Activated naive CD8-positive, alpha-beta T cell treated with anti-CD3 and anti-CD28 coated beads, Interleukin-2, amount 10 ng/mL, durations not matched to agents 7 days and 5 days (primary cell): ENCODE measurements around the gene BPIFB3. TPM values are rescaled to one million over a fixed set of nuclear protein-coding genes. Genes with fewer than 3 reads are reported as not detected.

Source experiments
- ATAC-seq: fragments of 150-1000 bp; cut with Tn5 transposase; one replicate; pipeline ENCODE4 v1.10.0; 2021; ENCODE audit warnings: low read depth, moderate library complexity
- POLR2A ChIA-PET: fragments of 350-600 bp; sonication (Branson Sonifier 250); formaldehyde crosslinking; loops from one replicate; lab custom pipeline; 2021; ENCODE audit warnings: antibody characterized with exemption; lab: Charles Lee
- DNase-seq: peaks from one replicate; pipeline ENCODE4 v3.0.0; 2021
- H3K27ac Mint-ChIP-seq: one replicate; pipeline ENCODE4 v1.8.0; 2022; ENCODE audit warnings: mild to moderate bottlenecking, mixed read lengths
- H3K27me3 Mint-ChIP-seq: one replicate; pipeline ENCODE4 v1.8.0; 2022; ENCODE audit warnings: mild to moderate bottlenecking, moderate library complexity, mixed read lengths
- H3K36me3 Mint-ChIP-seq: one replicate; pipeline ENCODE4 v1.8.0; 2021; ENCODE audit warnings: mild to moderate bottlenecking, mixed read lengths
- H3K4me1 Mint-ChIP-seq: one replicate; pipeline ENCODE4 v1.8.0; 2021; ENCODE audit warnings: mixed read lengths
- H3K4me3 Mint-ChIP-seq: one replicate; pipeline ENCODE4 v1.8.0; 2022; ENCODE audit warnings: mild to moderate bottlenecking, moderate library complexity, mixed read lengths
- H3K9me3 Mint-ChIP-seq: one replicate; pipeline ENCODE4 v1.8.0; 2021; ENCODE audit warnings: mixed read lengths
- total RNA-seq, 2 experiments: library from RNA; stranded (reverse); gene quantifications; one replicate each; pipeline ENCODE4 v1.2.3, GENCODE V29; 2021

The BPIFB3 gene
- total RNA-seq = not detected

- POLR2A ChIA-PET = no interaction called here
- H3K27ac Mint-ChIP-seq = no peak within 1 kb of the TSS
- H3K36me3 Mint-ChIP-seq = no peaks in the 10 kb centered on the region
- H3K4me1 Mint-ChIP-seq = no peaks in the 10 kb centered on the region
- H3K9me3 Mint-ChIP-seq = no peaks in the 10 kb centered on the region
- DNase-seq = no peak
- no peak within 1 kb of the TSS for H3K4me3 Mint-ChIP-seq
- no peaks in the 10 kb centered on the region for H3K27me3 Mint-ChIP-seq
- ATAC-seq = no peak
Measured at GRCh38 chr20:33053291-33054106, at the start of gene BPIFB3. Gene BPIFB3 (plus strand): TSS chr20:33053903. CDS start chr20:33055436, 1,533 bp downstream.

GRCh38 chr20:33004141-33004751 is 49.5 kb upstream of the BPIFB3 start, which contains the start of gene SUN5:
Gene SUN5 (minus strand): TSS chr20:33004433. CDS start chr20:33004340, 93 bp downstream.
- POLR2A ChIA-PET = interaction anchor here (1.4 to 1.7 kb wide), 2 partner anchors 33 to 37 kb away, joined by 5 read pairs; no protein-coding TSS in a partner anchor

GRCh38 chr20:33005132-33005566 is 48.6 kb upstream of the BPIFB3 start:
- ATAC-seq (no peak), DNase-seq (no peak)
- Mint-ChIP-seq H3K4me1 (peaks cover 8% of the 10 kb centered on the region), H3K9me3 (peaks cover 3% of the 10 kb centered on the region), H3K27ac (peak overlapping the region; percentile 54), H3K36me3 (peaks cover 4% of the 10 kb centered on the region), H3K27me3 (no peaks in the 10 kb centered on the region), H3K4me3 (no peak overlapping the region)
- POLR2A ChIA-PET = interaction anchor here (1.4 to 1.7 kb wide), 2 partner anchors 34 to 38 kb away, joined by 5 read pairs; no protein-coding TSS in a partner anchor

More at GRCh38 chr20:33004141-33004751, 49.5 kb upstream of the BPIFB3 start, which contains the start of gene SUN5:
- DNase-seq = no peak
- peaks cover 8% of the 10 kb centered on the region for H3K4me1 Mint-ChIP-seq
- peak within 1 kb of the TSS; percentile 54 for H3K27ac Mint-ChIP-seq
- no peak for ATAC-seq
- H3K9me3 Mint-ChIP-seq = peaks cover 3% of the 10 kb centered on the region
- H3K27me3 Mint-ChIP-seq = no peaks in the 10 kb centered on the region
- peaks cover 4% of the 10 kb centered on the region for H3K36me3 Mint-ChIP-seq
- H3K4me3 Mint-ChIP-seq = no peak within 1 kb of the TSS

GRCh38 chr20:33005908-33006775 is 47.6 kb upstream of the BPIFB3 start:
- peaks cover 4% of the 10 kb centered on the region for H3K36me3 Mint-ChIP-seq
- ATAC-seq (no peak), DNase-seq (no peak)
- no peak overlapping the region for H3K27ac Mint-ChIP-seq
- no peak overlapping the region for H3K4me3 Mint-ChIP-seq
- POLR2A ChIA-PET = interaction anchor here (1.7 kb wide), 1 partner anchor 35 kb away, joined by 5 read pairs; no protein-coding TSS in a partner anchor
- H3K27me3 Mint-ChIP-seq = no peaks in the 10 kb centered on the region
- peaks cover 3% of the 10 kb centered on the region for H3K9me3 Mint-ChIP-seq
- peaks cover 8% of the 10 kb centered on the region for H3K4me1 Mint-ChIP-seq

GRCh38 chr20:33006776-33007375 is 46.8 kb upstream of the BPIFB3 start:
- Mint-ChIP-seq H3K27me3 (no peaks in the 10 kb centered on the region), H3K4me3 (no peak overlapping the region), H3K27ac (no peak overlapping the region), H3K36me3 (peaks cover 4% of the 10 kb centered on the region), H3K4me1 (peaks cover 8% of the 10 kb centered on the region), H3K9me3 (peaks cover 3% of the 10 kb centered on the region)
- POLR2A ChIA-PET = no interaction called here
- DNase-seq (no peak), ATAC-seq (no peak)

- H3K36me3 Mint-ChIP-seq = peaks cover 4% of the 10 kb centered on the region
- H3K9me3 Mint-ChIP-seq = peaks cover 3% of the 10 kb centered on the region
- no peak within 1 kb of the TSS for H3K4me3 Mint-ChIP-seq
- no peaks in the 10 kb centered on the region for H3K27me3 Mint-ChIP-seq
- no peak for ATAC-seq
- no peak for DNase-seq
- H3K27ac Mint-ChIP-seq = no peak within 1 kb of the TSS
- peaks cover 5% of the 10 kb centered on the region for H3K4me1 Mint-ChIP-seq
- POLR2A ChIA-PET = no interaction called here
Measured at GRCh38 chr20:33007376-33008335, 46.0 kb upstream of the BPIFB3 start, which contains the start of gene BPIFB2. Gene BPIFB2 (plus strand): TSS chr20:33007704. CDS start chr20:33008575, 871 bp downstream.

- DNase-seq (no peak), ATAC-seq (no peak)
- POLR2A ChIA-PET = no interaction called here
- no peak overlapping the region for H3K4me3 Mint-ChIP-seq
- H3K27me3 Mint-ChIP-seq = no peaks in the 10 kb centered on the region
- H3K4me1 Mint-ChIP-seq = peaks cover 5% of the 10 kb centered on the region
- no peak overlapping the region for H3K27ac Mint-ChIP-seq
- peaks cover 3% of the 10 kb centered on the region for H3K9me3 Mint-ChIP-seq
- peaks cover 4% of the 10 kb centered on the region for H3K36me3 Mint-ChIP-seq
Measured at GRCh38 chr20:33008336-33009213, 45.1 kb upstream of the BPIFB3 start.

- DNase-seq (no peak), ATAC-seq (no peak)
- peaks cover 3% of the 10 kb centered on the region for H3K9me3 Mint-ChIP-seq
- H3K4me1 Mint-ChIP-seq = peaks cover 5% of the 10 kb centered on the region
- H3K4me3 Mint-ChIP-seq = no peak overlapping the region
- H3K36me3 Mint-ChIP-seq = peaks cover 4% of the 10 kb centered on the region
- H3K27ac Mint-ChIP-seq = no peak overlapping the region
- POLR2A ChIA-PET = no interaction called here
- H3K27me3 Mint-ChIP-seq = no peaks in the 10 kb centered on the region
Measured at GRCh38 chr20:33009214-33010132, 44.2 kb upstream of the BPIFB3 start.

GRCh38 chr20:33010133-33010504 is 43.6 kb upstream of the BPIFB3 start:
- Mint-ChIP-seq H3K27ac (no peak overlapping the region), H3K9me3 (peaks cover 3% of the 10 kb centered on the region), H3K4me3 (no peak overlapping the region), H3K4me1 (peaks cover 5% of the 10 kb centered on the region), H3K27me3 (no peaks in the 10 kb centered on the region), H3K36me3 (peaks cover 4% of the 10 kb centered on the region)
- POLR2A ChIA-PET = no interaction called here
- ATAC-seq = no peak
- no peak for DNase-seq

- H3K4me1 Mint-ChIP-seq = peaks cover 2% of the 10 kb centered on the region
Measured at GRCh38 chr20:33010674-33011449, 42.8 kb upstream of the BPIFB3 start.

More at GRCh38 chr20:33010674-33011449, 42.8 kb upstream of the BPIFB3 start:
- POLR2A ChIA-PET = no interaction called here
- no peak for DNase-seq
- H3K36me3 Mint-ChIP-seq = no peaks in the 10 kb centered on the region
- no peak overlapping the region for H3K27ac Mint-ChIP-seq
- no peaks in the 10 kb centered on the region for H3K27me3 Mint-ChIP-seq
- H3K9me3 Mint-ChIP-seq = no peaks in the 10 kb centered on the region
- no peak for ATAC-seq
- no peak overlapping the region for H3K4me3 Mint-ChIP-seq
